Endothelial cell of umbilical vein (primary cell): Measurements from ENCODE around the gene TOM1L2. TPM values are rescaled to one million over a fixed set of nuclear protein-coding genes. Genes with fewer than 3 reads are reported as not detected.

Experiments used
- BruUV-seq: library from RNA; stranded (reverse); fragments of 400-500 nt; replicated peaks from 2 replicates; lab custom pipeline; 2021; lab: Mats Ljungman, UMichigan
- CTCF ChIA-PET: fragments of 300-600, 350-600 bp; sonication (Branson Sonifier 250); formaldehyde crosslinking; loops from one replicate; lab custom pipeline; 2021; ENCODE audit warnings: antibody characterized with exemption, inconsistent platforms; lab: Charles Lee
- POLR2A ChIA-PET: fragments of 300-600, 350-600 bp; sonication (Branson Sonifier 250); formaldehyde crosslinking; loops from one replicate; lab custom pipeline; 2021; ENCODE audit warnings: antibody characterized with exemption, inconsistent platforms; lab: Charles Lee
- DNase-seq: peaks from one replicate; pipeline ENCODE4 v3.0.0-alpha.2; 2011; ENCODE audit warnings: low read depth, low spot score
- FAIRE-seq: peaks from 2 replicates; lab custom pipeline; 2011; peaks lifted over from hg19 to GRCh38; lab: Jason Lieb, UNC
- H2AFZ ChIP-seq: 2 replicates; pipeline ENCODE4 v1.6.0; 2012; ENCODE audit warnings: low read depth, low read length, control low read depth, inconsistent platforms
- H3K27ac ChIP-seq: 2 replicates; pipeline ENCODE4 v1.5.1; 2011; ENCODE audit warnings: low read depth, mild to moderate bottlenecking, control low read depth, low read length, moderate library complexity; ENCODE audit not compliant: insufficient read depth
- H3K27me3 ChIP-seq, 2 experiments: 2 replicates each; pipeline versions ENCODE4 v1.6.0 to v1.6.1; 2011; ENCODE audit warnings: low read length in 2 of 2, mixed read lengths in 1 of 2; ENCODE audit not compliant: control insufficient read depth in 2 of 2, insufficient read depth in 2 of 2
- H3K36me3 ChIP-seq, 2 experiments: 2 replicates in 1 of 2; 3 replicates in 1 of 2; pipeline ENCODE4 v1.5.1; 2011; ENCODE audit warnings: low read length in 2 of 2, mild to moderate bottlenecking in 1 of 2, moderate library complexity in 1 of 2; ENCODE audit not compliant: control insufficient read depth in 2 of 2, insufficient read depth in 2 of 2; ENCODE audit errors: extremely low read depth in 1 of 2
- H3K4me1 ChIP-seq: 3 replicates; pipeline ENCODE4 v1.5.1; 2011; ENCODE audit warnings: mild to moderate bottlenecking, low read length; ENCODE audit not compliant: control insufficient read depth, insufficient read depth; ENCODE audit errors: extremely low read depth
- H3K4me2 ChIP-seq: 2 replicates; pipeline ENCODE4 v1.6.1; 2011; ENCODE audit warnings: low read length, control low read depth, mixed read lengths; ENCODE audit not compliant: insufficient read depth
- H3K4me3 ChIP-seq, 3 experiments: fragments of 200-600 bp in 1 of 3; sonication (generic), shearing (Covaris generic) in 1 of 3; replicated peaks in 1 of 3; 2 replicates each; pipeline ENCODE4 v1.5.1; 2011 to 2016; ENCODE audit warnings: control low read depth in 3 of 3, low read length in 3 of 3, mild to moderate bottlenecking in 2 of 3, inconsistent platforms in 1 of 3, low read depth in 1 of 3, moderate library complexity in 1 of 3; ENCODE audit not compliant: insufficient read depth in 1 of 3
- H3K79me2 ChIP-seq: 2 replicates; pipeline ENCODE4 v1.6.0; 2012; ENCODE audit warnings: low read length, inconsistent platforms; ENCODE audit not compliant: control insufficient read depth, insufficient read depth
- H3K9ac ChIP-seq: replicated peaks from 2 replicates; pipeline ENCODE3; 2011; ENCODE audit warnings: low read length, control low read depth; ENCODE audit not compliant: insufficient read depth; ENCODE audit errors: extremely low read depth
- H3K9me1 ChIP-seq: replicated peaks from 3 replicates; pipeline ENCODE4 v1.6.0; 2011; ENCODE audit warnings: mild to moderate bottlenecking, low read length; ENCODE audit not compliant: control insufficient read depth, insufficient read depth; ENCODE audit errors: extremely low read depth
- H3K9me3 ChIP-seq: replicated peaks from 2 replicates; pipeline ENCODE4 v1.5.1; 2012; ENCODE audit warnings: low read length, inconsistent platforms; ENCODE audit not compliant: control insufficient read depth, insufficient read depth
- H4K20me1 ChIP-seq: replicated peaks from 2 replicates; pipeline ENCODE3; 2011; ENCODE audit warnings: mild to moderate bottlenecking, low read length; ENCODE audit not compliant: control insufficient read depth, insufficient read depth; ENCODE audit errors: extremely low read depth
- CTCF ChIP-seq, 2 donors: IDR thresholded peaks; 1 replicate in 1 of 2; 2 replicates in 1 of 2; pipeline ENCODE4 v1.5.1; 2011; ENCODE audit warnings: low read length in 2 of 2, mild to moderate bottlenecking in 2 of 2, moderate library complexity in 2 of 2, control low read depth in 1 of 2, inconsistent platforms in 1 of 2, low read depth in 1 of 2; ENCODE audit not compliant: insufficient read depth in 1 of 2; ENCODE audit errors: extremely low read depth in 1 of 2
- EZH2 ChIP-seq: IDR thresholded peaks from 2 replicates; pipeline ENCODE4 v1.6.1; 2012; ENCODE audit warnings: borderline replicate concordance, low read depth, mild to moderate bottlenecking, moderate library complexity, low read length, inconsistent platforms; ENCODE audit not compliant: severe bottlenecking
- FOS ChIP-seq: IDR thresholded peaks from 2 replicates; pipeline ENCODE4 v1.6.1; 2011; ENCODE audit warnings: mild to moderate bottlenecking, low read length, moderate library complexity, borderline replicate concordance; ENCODE audit not compliant: insufficient read depth
- GATA2 ChIP-seq: IDR thresholded peaks from 2 replicates; pipeline ENCODE4 v1.7.0; 2011; ENCODE audit warnings: low read depth, mild to moderate bottlenecking, moderate library complexity, mixed read lengths, low read length; ENCODE audit not compliant: insufficient read length, insufficient read depth
- JUN ChIP-seq: IDR thresholded peaks from 2 replicates; pipeline ENCODE4 v1.6.1; 2011; ENCODE audit warnings: borderline replicate concordance, low read depth; ENCODE audit not compliant: insufficient read length, insufficient read depth
- MAX ChIP-seq: IDR thresholded peaks from 2 replicates; pipeline ENCODE4 v1.6.1; 2011; ENCODE audit not compliant: insufficient read depth, insufficient read length
- MYC ChIP-seq: IDR thresholded peaks from one replicate; pipeline ENCODE4 v1.6.1; 2011; ENCODE audit warnings: mild to moderate bottlenecking, low read depth, low read length
- POLR2A ChIP-seq: IDR thresholded peaks from 2 replicates; pipeline ENCODE4 v1.6.1; 2012; ENCODE audit warnings: low read depth, mild to moderate bottlenecking, control low read depth, low read length
- POLR2AphosphoS5 ChIP-seq: IDR thresholded peaks from 2 replicates; pipeline ENCODE4 v1.6.1; 2012; ENCODE audit warnings: low read depth, mild to moderate bottlenecking, control low read depth, low read length, moderate library complexity; ENCODE audit not compliant: insufficient read depth
- dilution Hi-C: fragments of 300-500 bp; cut with MboI; formaldehyde crosslinking; loops from one replicate; pipeline ENCODE4 v1.15.0; 2019; ENCODE audit warnings: low sequenced_read_pairs; ENCODE audit not compliant: extremely low pct_ligation_motif_present
- intact Hi-C: fragments of 100-400 bp; cut with micrococcal nuclease; formaldehyde crosslinking; loops from one replicate; pipeline ENCODE4 v1.10.0; 2022
- polyA plus RNA-seq, 4 experiments: library from polyadenylated mRNA; depleted of rRNA in 3 of 4; stranded (reverse) in 3 of 4; unstranded in 1 of 4; fragments of >200 nt; gene quantifications; 2 replicates each; pipeline versions ENCODE4 v1.2.1 to v1.2.3, GENCODE V29; 2011 to 2012; ENCODE audit warnings: missing spikeins in 1 of 4
- total RNA-seq: library from RNA; stranded (reverse); gene quantifications from 2 replicates; pipeline ENCODE4 v1.2.3, GENCODE V29; 2021

Gene TOM1L2
- total and polyA plus RNA-seq, 2 donors (not counting 3 experiments of a cell fraction or from before 2014, with no cell fraction given): 31.7 to 37.6 TPM

GRCh38 chr17:17988427-17988945 is 16.3 kb upstream of the TOM1L2 start:
- Histone ChIP-seq H3K9me1 (no peaks in the 10 kb centered on the region), H3K79me2 (no peaks in the 10 kb centered on the region), H3K36me3 (no peaks in the 10 kb centered on the region), H2AFZ (no peak overlapping the region), H3K4me3 (no peak overlapping the region), H3K9ac (no peak overlapping the region), H3K27ac (no peak overlapping the region), H3K4me2 (no peak overlapping the region), H4K20me1 (no peaks in the 10 kb centered on the region), H3K27me3 (no peaks in the 10 kb centered on the region), H3K9me3 (no peaks in the 10 kb centered on the region), H3K4me1 (no peaks in the 10 kb centered on the region)
- dilution Hi-C loops (no loop called here), intact Hi-C loops (no loop called here)
- DNase-seq: no peak
- CTCF ChIA-PET: no interaction called here
- BruUV-seq: no TSS peak
- TF ChIP-seq CTCF (IDR thresholded peaks at IDR 0.05; ENCODE audit: extremely low read depth in 1 of 2, insufficient read depth in 1 of 2, low read depth in 1 of 2, low read length in 2 of 2): no peak
- no peak for TF ChIP-seq EZH2
- no peak for TF ChIP-seq POLR2A
- no peak for TF ChIP-seq MYC
- no peak for TF ChIP-seq JUN
- TF ChIP-seq POLR2AphosphoS5: no peak
- no peak for TF ChIP-seq MAX
- no peak for TF ChIP-seq FOS
- TF ChIP-seq GATA2: no peak
- POLR2A ChIA-PET: no interaction called here
- FAIRE-seq: no peak
